ENCODE results near the gene MEIOB. TPM values are rescaled to one million over a fixed set of nuclear protein-coding genes. Genes with fewer than 3 reads are reported as not detected.

The MEIOB gene
- total RNA-seq, 1 experiment from 2014 or later = not detected

DNA sequence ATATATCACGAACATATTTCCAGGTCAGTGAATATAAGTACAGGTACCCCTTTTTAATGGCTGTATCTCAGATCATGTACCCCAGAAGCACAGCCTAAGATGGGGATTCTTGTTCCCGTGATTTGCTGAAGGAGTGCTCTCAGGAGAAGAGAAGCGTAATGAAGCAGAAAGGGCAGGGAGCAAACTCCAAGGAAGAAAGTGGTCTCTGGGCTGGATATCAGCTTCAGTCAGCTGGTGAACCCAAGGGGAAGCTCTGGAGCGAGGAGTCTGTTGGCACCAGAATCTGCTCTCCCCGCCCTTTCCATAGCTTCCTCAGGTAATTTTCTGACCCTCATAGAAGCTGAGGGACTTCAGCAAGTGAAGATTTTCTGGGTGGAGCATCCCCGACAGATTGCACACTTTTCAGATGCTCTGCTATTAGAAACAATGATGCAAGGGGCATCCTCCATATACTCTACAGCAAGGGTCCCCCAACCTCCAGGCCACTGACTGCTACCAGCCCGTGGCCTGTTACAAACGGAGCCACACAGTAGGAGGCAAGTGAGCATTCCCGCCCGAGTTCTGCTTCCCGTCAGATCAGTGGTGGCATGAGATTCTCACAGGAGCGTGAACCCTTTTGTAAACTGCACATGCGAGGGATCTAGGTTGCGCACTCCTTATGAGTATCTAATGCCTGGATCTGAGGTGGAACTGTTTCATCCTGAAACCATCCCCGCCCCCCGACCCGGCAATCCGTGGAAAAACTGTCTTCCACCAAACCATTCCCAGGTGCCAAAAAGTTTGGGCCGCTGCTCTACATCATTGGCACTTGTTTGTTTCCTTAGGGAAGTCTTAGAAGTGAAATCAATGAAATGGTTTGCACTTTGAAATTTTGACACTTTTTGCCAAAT, 40.5 kb downstream of the MEIOB start:
- DNase-seq (ENCODE audit: low spot score) = no peak

DNA sequence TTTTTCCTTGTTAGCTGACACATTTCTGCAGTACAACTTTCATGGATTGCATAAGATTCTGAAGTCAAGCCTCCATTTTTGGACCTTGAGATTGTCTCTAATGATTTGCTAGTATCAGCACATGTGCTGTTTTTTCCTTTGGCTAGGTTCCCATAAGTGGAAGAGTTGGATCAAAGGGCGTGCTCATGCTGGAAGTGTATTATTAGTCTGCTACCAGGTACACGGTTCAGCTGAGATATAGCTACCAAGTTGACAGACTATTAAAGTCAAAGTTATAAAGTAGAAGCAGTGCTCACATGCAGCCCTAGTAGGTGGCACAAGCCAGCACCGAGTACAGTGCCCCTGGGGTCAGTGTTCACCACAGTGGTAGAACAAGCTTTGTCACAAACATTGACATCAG, 41.8 kb downstream of the MEIOB start:
- DNase-seq (ENCODE audit: low spot score) = no peak

DNA sequence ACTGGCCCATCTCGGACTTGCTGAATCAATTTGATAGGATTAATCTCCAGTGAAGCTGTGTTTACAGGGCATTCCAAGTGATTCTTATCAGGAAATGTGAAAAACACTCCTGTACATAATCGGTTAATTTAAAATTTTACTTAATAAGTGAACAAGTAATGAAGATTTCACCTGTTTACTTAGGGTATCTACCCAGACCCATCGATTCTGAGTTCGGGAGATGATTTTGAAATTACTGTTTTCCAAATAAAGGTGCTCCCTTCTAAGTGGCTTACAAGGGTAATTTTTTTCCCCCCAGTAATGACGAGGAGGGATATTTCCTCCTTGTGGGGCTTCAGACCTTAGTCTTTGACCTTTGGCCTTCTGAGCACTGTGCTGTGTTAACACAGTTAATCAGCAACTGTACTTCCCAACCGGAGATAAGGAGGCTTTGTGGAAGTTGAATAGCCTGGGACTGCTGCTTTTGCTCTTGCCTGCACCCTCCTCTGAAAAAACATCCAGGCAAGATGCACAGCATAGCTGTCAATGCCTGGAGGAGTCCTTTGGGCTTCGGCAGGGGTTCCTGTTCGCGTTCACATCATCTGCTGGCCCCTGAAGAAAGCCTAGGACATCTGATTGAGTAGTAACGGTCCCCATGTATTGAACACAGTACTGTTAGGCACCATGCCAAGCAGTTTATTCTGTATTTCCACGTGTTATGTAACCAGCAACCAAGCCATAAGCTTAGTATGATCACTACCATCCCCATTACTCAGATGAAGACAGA, 43.1 kb downstream of the MEIOB start:
- peak; percentile 12 for DNase-seq (ENCODE audit: low spot score)

DNA sequence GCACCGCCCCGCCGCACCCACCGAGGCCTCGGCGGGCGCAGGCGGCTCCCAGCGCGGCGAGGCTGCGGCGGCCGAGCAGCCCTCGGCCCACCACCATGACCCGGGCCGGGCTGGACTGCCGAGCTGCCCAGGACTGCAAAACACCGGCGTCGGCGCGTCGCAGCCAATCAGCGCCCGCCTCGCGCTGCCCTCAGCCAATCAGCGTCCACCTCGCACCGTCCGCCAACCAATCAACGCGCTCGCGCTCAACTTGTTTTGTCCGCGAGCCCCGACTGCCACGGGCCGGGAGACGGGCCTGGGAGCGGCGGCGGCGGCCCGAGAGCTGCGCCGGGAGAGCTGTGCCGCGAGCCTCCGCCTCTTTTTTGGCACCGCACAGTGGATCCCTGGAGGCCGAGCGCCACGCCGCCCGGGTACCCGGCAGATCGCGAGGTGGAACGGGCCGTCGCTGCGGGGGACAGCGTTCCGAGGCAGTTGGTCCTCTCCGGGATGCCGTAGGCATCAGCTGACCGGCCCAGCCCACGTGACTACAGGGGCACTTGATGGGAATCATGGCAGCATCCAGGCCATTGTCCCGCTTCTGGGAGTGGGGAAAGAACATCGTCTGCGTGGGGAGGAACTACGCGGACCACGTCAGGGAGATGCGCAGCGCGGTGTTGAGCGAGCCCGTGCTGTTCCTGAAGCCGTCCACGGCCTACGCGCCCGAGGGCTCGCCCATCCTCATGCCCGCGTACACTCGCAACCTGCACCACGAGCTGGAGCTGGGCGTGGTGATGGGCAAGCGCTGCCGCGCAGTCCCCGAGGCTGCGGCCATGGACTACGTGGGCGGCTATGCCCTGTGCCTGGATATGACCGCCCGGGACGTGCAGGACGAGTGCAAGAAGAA, 45.0 kb downstream of the MEIOB start, which contains the start of the genes FAHD1 and HAGH:
FAHD1 (plus strand) TSS at position 516 of the 883 bp plus-strand sequence; CDS start at position 549, 33 bp downstream.
HAGH (minus strand) TSS at position 135 of the 883 bp plus-strand sequence; CDS start at position 97, 38 bp downstream.
- DNase-seq (ENCODE audit: low spot score) = peak; percentile 96

DNA sequence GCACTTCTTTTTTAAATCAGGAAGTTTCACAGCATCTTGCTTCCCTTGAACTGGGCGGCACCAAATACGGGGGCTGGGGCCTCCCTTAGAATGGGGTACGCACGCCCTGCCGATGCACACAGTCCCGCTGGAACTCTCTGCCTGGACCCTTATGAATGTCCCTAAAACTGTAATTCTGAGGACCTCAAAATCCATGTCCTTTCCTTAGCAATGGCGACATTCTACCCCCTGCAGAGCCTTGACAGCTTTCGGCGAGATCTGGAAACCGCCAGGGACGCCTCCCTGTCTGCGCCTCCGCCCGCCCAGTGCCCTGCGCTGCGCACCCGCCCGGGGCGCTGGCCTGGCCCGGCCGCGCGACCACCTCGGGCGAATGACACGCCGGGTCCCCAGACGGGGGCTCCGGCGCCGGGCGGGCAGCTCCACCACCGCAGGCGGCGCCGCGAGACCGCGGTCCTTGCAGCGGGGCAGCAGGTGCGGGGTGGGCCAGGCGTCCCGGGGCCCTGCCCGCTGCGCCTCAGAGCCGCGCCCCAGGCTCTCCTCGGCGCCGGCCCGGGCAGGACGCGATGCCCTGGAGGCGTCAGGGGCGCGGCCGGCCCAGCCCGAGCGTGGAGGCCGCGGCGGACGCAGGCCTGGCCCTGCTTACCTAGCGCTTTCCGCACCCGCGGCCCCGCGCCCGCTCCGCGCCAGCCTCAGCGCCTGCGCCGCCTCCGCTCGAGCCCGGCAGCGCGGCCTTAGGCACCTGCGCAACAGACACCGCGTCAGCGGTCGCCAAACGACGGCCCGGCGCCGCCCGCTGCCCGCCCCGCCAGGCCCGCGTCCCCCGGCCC, 45.9 kb downstream of the MEIOB start:
- DNase-seq (ENCODE audit: low spot score) = peak; percentile 54

DNA sequence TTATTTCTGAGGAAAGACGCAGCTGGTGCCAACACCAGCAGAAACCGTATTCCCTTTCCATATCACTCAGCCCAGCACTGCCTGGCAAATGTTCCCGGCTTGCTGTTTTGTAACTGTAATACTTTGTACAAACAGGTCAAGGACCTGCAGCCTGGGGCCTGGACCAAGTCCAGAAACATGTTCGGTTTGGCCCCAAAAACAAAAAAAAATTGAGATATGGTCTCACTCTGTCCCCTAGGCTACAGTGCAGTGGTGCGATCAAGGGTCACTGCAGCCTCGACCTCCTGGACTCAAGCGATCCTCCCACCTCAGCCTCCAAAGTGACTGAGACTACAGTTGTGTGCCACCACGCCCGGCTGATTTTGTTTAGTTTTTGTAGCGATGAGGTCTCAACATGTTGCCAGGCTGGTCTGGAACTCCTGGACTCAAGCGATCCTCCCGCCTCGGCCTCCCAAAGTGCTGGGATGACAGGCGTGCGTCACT, 46.5 kb downstream of the MEIOB start:
- DNase-seq (ENCODE audit: low spot score) = no peak

DNA sequence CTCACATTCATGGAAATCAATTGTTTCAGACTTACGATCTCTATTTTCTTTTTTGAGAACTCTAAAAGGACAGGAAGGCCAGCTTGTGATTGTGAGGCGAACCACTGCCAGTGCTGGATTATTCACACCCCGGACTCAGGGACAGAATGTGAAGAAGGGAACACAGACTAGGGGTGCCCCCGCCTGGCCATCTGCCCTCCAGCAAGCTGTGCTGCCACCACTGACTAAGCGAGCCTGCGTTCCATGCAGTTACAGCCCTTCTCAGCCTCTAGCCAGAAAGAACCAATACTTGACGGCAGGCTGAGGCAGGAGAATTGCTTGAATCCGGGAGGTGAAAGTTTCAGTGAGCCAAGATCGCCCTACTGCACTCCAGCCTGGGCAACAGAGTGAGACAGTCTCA, 48.1 kb downstream of the MEIOB start:
- peak; percentile 80 for DNase-seq (ENCODE audit: low spot score)

DNA sequence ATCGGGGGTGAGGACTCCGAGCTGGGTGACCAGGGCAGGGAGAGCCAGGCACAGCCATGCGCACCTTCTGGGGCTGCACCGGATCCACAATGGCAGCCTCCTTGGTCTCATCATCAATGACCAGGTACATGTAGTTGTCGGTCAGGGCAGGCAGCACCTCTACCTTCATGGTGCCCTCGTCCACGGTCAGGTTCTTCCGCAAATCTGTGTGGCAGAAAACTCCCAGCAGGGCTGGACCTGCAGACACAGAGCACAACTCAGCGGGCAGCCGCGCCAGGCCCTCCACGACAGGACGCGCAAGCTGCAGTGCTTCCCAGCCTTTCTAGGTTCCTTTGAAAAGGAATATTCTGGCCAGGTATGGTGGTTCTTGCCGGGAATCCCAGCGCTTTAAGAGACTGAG, 49.2 kb downstream of the MEIOB start:
- no peak for DNase-seq (ENCODE audit: low spot score)

DNA sequence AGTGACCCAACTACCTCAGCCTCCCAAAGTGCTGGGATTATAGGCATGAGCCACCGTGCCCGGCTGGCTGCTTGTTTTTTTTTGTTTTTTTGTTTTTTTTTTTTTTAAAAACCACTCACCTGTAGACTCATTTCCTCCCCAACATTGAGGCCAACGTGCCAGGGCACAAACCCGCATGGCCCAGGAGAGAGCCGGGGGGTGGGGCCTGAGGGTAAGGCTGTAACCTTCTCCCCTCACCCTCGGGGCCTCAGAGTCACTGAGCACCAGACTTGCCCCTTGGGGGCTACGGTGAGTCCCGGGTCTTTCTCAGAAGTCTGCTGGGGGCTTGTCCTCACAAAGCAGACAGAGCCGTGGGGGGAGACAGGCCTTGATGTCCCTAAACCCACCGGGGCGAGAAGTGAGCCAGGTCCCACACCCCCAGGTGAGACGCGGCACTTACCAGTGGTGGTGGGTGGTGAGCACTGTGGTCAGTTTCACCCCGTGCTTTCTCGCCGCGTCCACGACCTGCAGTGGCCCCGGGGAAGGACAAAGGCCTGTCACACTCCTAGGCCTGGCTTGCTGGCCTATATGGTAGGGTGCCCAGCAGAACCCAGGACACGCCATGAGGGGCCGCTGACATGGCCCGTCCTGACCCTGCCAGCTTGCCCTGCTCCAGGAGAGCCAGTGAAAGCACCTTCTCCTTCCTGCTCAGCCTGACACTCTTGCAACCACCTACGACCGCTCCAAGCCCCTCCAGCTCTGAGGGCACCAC, 49.9 kb downstream of the MEIOB start:
- DNase-seq (ENCODE audit: low spot score) = no peak

DNA sequence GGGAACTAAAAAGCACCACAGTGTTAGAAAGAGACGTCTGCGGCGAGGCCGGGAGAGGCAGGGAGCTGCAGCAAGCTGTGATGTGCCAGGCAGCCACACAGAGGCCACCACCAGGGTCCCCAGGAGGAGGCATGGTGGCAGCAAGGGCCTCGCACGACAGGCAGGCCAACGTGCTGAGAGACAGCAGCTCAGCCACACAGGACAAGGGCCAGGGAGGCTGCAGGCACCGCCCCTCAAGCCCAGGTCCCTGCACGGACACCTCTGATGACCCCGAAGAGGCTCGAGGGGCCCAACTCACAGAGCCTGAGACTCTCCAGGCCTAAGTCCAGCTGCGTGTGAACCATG, 51.0 kb downstream of the MEIOB start:
- DNase-seq (ENCODE audit: low spot score) = no peak

DNA sequence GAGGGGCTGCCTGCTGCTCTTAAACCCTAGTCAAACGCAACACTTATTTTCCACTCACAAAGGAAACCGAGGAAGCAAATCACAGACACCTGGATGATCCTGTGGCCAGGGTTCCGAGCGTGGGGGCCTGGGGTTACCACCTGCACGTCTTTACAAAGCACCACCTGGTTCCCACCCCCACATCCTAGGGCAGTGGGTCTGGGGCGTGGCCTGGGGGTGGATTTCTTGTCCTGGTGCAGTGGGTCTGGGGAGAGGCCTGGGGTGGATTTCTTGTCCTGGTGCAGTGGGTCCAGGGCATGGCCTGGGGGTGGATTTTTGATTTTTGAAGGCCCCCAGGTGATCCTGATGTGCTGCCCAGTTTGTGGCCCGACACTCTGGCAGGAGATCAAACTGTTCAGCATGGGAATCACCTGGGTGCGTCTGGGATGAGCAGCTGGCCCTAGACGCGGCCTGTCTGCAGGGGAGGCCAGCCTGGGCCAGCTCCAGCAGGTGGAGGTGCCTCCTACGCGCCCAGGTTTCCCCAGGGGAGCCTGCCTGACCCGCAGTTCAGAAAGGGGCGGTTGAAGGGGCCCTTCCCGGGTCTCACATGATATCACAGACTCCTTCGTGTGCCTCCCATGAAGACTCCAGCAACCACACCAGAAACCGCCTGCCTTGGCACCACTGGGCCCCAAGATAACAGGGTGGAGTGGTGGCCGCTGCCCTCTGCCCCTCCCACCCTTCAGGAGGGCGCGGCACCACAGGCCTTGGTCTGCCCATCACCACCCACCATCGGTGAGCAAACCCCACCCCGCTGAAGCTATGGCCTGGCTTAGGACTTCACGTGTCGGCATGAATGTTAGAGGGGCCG, 51.6 kb downstream of the MEIOB start:
- DNase-seq (ENCODE audit: low spot score) = no peak

DNA sequence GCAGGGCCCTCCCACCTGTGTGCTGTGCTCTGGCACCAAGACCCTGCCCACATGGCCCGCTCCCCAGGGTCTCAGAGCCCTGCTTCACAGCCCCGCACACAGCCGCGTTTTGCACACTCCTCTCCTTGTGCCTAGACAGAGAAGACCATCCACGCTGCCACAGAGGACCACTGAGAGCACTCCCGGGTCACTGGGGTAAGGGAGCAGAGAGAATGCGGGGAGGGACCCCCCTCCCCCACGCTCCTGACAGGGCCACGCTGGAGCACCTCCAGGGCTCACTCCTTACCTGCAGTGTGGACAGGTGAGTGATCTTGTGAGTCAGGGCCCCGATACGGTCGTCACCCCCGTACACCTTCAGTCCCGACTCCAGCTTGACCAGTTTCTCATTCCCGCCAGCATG, 52.4 kb downstream of the MEIOB start:
- DNase-seq (ENCODE audit: low spot score) = no peak

DNA sequence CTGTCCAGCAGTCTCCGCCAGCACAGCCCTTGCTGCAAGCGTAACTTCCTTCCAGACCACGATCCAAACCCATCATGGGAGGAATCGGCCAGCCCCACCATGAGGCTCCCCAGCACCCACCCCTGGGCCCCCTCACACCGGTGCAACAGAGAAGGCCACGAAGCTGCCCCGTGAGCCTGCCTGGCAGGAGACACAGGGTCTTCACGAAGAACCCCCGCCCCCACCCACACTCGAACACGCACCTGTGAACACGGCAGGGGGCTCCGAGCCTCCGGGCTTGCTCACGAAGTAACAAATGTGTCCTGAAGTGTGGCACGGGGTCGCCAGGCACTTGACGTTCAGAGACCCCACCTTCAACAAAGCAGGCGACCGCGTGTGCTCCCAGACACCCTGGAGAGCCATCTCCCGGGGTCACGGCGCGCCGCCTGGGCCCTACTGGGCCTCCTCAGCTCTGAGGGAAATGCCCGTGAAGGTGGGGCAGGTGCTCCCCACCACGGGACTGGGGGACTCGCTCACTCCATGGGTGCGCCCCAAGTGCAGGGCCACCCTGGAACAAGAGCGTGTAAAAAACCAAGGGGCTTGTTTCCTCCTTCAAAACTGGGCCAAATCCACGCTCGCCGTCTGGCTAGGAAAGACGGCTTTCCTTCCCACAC, 53.0 kb downstream of the MEIOB start:
- no peak for DNase-seq (ENCODE audit: low spot score)

DNA sequence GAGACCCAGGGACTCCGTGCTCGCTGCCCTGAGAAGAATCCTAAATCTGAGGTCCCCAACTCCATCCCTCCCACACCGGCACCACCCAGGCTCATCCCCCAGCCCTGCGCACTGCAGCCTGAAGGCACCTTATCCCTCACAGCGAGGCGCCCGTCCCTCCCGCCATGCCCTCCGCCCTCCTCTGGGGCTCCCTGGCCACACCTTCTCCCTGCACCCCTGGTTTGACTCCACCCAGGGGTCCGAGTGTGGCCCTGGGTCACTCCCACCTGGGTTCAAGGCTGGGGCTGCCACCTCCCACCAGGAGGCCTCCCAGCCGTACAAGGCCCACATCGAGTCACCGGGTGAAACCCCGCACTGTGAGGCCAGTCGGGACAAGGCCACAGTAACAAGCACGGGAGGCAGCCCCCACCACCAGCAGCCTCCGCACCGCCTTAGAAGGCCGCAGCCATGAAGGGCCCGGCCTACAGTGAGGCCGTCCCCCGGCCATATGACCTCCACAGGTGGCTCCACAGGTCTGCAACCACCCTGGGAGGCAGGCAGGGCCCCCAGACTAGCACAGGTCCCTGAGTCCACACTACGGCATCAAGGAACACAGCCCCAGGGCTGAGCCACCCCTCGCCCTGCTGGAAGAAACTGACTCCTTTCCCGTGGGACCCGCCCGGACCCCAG, 53.6 kb downstream of the MEIOB start:
- DNase-seq (ENCODE audit: low spot score) = no peak

DNA sequence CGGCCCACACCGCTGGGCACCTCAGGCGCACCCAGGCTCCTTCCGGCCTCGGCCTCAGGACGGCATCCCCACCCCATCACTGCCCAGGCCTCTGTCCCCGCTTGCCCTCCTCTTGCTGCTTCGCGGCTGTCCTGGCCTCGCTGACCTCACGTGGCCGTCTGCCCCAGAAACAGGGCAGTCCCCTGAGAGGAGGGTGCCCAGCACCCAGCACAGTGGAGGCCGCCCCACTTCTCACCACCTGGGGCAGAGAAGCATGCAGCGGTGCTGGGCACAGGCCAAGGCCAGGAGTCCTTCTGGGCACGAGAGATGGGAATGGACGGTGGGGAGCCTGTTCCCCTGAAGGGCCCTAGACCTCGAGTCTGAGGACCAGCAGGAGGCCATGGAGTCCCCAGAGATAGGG, 54.2 kb downstream of the MEIOB start:
- no peak for DNase-seq (ENCODE audit: low spot score)

DNA sequence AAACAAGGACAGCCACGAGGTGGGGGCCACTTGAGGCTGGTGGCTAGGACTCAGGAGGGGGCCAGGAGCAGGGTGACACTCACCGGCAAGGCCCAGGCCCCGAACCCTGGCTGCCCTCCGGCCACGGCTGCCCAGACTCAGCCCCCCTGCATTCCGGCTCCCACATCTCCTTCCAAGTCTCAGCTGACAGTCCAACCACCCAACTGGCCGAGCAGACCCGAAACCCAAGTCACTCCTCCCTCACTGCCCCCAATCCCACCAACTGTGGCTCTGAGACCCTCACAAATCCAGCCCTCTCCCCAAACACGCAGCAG, 54.7 kb downstream of the MEIOB start:
- DNase-seq (ENCODE audit: low spot score) = no peak

DNA sequence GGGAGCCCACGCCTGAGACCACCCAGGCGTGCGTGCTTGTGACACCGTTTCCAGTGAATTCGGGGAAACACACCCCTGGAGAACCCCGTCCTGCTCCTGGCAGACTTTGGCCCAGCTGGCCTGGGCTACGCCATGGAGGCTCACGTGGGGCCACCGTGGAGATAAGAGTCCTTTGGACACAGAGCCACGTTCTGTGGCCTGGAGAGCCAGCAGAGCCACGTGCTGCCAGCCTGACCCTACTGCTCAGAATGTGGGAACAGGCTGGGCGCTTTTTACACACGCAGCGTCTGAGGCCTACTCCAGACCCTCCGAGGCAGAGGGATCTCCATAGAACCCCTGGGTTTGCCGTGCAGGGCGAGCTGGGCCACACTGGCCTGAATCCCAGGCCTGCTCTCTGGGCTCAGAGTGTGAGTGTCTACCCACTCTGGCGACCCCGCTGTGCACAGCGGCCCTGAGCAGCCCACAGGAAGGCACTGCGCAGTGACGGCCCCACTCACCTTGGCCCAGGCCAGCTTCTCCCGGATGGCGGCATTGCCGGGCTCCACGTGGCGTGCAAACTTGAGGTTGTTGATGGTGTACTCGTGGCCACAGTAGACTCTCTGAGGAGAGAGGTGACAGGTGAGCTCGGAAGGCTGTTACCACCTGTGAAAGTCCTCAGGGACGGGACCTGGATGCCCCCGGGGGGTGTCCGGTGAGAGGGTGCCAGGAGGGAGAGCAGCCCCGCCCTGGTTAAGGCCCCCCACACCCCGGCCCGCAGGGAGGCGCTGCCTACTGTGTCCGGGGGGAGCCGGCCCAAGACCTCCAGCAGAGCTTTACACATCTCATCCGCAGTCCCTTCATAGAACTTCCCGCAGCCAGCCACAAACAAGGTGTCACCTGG, 55.3 kb downstream of the MEIOB start:
- DNase-seq (ENCODE audit: low spot score) = no peak

Measured in HT-29 (cell line).